ENCODE results near the gene ATP6V1C2. TPM values are rescaled to one million over a fixed set of nuclear protein-coding genes. Genes with fewer than 3 reads are reported as not detected.

Gene ATP6V1C2
- total RNA-seq, 1 donor from 2014 or later, result 0.11 TPM

DNA sequence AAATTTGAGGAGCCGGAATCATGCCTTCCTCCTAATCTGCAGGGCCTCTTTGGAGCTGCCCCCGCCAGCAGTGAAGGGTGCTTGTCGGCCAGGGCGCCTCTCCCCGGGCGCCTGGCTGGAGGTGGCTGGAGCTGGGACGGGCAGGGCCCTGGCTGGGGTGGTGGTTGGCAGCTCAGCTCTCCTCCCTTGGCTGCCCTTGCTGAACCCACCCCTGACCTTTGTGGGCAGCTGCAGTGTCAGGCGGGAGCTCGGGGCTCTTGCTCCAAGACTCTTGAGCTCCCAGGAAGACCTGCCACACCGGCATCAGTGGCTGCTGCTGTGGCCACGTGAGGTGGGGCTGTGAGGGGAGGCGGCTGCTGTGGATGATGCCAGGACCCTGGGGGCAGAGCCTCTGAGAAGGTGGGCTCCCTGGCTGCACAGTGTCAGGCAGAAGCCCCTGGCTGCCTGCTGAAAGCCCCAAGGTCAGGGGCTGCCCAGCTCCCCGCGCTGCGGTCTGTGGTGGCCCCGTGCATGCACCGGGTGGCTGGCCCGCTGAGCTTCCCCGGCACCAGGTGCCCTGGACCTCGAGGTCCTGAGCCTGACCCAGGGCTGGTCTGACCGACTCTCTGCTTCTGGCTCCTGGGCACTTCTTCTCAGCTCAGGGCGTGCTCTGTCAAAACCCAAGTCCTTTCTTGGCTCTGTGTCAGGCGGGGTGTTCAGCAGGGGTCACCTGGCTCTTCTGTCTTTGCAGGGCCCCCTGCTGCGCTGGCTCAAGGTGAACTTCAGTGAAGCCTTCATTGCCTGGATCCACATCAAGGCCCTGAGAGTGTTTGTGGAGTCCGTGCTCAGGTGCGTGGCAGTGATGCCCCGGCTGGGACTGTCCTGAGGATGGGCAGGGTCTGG lies 56.7 kb downstream of the ATP6V1C2 start:
- Histone ChIP-seq H3K4me1 (peaks cover 10% of the 10 kb centered on the region), H2AFZ (replicated peaks) (no peak overlapping the region), H3K79me2 (ENCODE audit: low read depth) (no peaks in the 10 kb centered on the region), H3K9me3 (ENCODE audit: low read depth) (no peaks in the 10 kb centered on the region), H3K9ac (no peak overlapping the region), H4K20me1 (ENCODE audit: low read depth) (no peaks in the 10 kb centered on the region), H3K4me2 (no peak overlapping the region), H3K36me3 (no peaks in the 10 kb centered on the region), H3K27me3 (no peaks in the 10 kb centered on the region), H3K4me3 (no peak overlapping the region), H3F3A (ENCODE audit: low read depth) (no peaks in the 10 kb centered on the region), H3K27ac (no peak overlapping the region)
- H3K27me3 Mint-ChIP-seq (ENCODE audit: insufficient read depth, low read depth), result peaks cover 4% of the 10 kb centered on the region
- H3K27ac Mint-ChIP-seq, result no peak overlapping the region
- TF ChIP-seq EZH2 (IDR thresholded peaks at IDR 0.05), result no peak
- no peak for TF ChIP-seq EZH2phosphoT487 (IDR thresholded peaks at IDR 0.05)
- TF ChIP-seq, protein P1, sequence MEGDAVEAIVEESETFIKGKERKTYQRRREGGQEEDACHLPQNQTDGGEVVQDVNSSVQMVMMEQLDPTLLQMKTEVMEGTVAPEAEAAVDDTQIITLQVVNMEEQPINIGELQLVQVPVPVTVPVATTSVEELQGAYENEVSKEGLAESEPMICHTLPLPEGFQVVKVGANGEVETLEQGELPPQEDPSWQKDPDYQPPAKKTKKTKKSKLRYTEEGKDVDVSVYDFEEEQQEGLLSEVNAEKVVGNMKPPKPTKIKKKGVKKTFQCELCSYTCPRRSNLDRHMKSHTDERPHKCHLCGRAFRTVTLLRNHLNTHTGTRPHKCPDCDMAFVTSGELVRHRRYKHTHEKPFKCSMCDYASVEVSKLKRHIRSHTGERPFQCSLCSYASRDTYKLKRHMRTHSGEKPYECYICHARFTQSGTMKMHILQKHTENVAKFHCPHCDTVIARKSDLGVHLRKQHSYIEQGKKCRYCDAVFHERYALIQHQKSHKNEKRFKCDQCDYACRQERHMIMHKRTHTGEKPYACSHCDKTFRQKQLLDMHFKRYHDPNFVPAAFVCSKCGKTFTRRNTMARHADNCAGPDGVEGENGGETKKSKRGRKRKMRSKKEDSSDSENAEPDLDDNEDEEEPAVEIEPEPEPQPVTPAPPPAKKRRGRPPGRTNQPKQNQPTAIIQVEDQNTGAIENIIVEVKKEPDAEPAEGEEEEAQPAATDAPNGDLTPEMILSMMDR (IDR thresholded peaks at IDR 0.05), result no peak
- H3K4me3 Mint-ChIP-seq, result no peak overlapping the region
- peaks cover 9% of the 10 kb centered on the region for H3K4me1 Mint-ChIP-seq
- no peaks in the 10 kb centered on the region for H3K9me3 Mint-ChIP-seq
- H3K36me3 Mint-ChIP-seq, result peaks cover 11% of the 10 kb centered on the region
- DNase-seq (ENCODE audit: low spot score), result no peak

DNA sequence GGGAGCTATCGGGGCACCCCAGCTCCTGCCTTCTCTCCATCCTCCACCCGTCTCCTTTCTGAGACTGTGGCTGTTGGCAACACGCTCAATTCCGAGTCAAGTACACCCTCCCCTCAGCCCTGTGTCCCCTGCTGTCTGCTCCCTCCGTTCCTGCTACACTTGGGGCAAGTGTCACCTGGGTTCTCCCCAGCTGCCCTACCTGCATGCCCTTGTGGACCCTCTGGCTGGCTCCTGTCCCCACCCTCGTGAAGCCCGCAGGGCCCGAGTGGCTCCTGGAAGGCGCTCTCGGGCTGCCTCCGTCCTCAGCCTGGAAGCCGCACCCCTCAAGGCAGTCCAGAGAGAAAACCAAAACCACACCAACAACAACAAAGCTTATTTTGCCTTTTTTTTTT lies 57.3 kb downstream of the ATP6V1C2 start:
- H3K4me1 ChIP-seq, result peaks cover 10% of the 10 kb centered on the region
- Mint-ChIP-seq H3K4me3 (no peak overlapping the region), H3K4me1 (peaks cover 9% of the 10 kb centered on the region), H3K9me3 (no peaks in the 10 kb centered on the region), H3K36me3 (peaks cover 17% of the 10 kb centered on the region), H3K27me3 (ENCODE audit: insufficient read depth, low read depth) (peaks cover 4% of the 10 kb centered on the region), H3K27ac (no peak overlapping the region)
- TF ChIP-seq EZH2 (IDR thresholded peaks at IDR 0.05) (no peak), EZH2phosphoT487 (IDR thresholded peaks at IDR 0.05) (no peak)
- TF ChIP-seq, protein P1 (IDR thresholded peaks at IDR 0.05), result no peak
- DNase-seq (ENCODE audit: low spot score), result no peak
- H3K9ac ChIP-seq, result no peak overlapping the region
- H2AFZ ChIP-seq (replicated peaks), result no peak overlapping the region
- H3K4me3 ChIP-seq, result no peak overlapping the region
- no peaks in the 10 kb centered on the region for H3K36me3 ChIP-seq
- no peaks in the 10 kb centered on the region for H4K20me1 ChIP-seq (ENCODE audit: low read depth)
- H3K27me3 ChIP-seq, result no peaks in the 10 kb centered on the region
- no peaks in the 10 kb centered on the region for H3K9me3 ChIP-seq (ENCODE audit: low read depth)
- no peak overlapping the region for H3K27ac ChIP-seq
- no peaks in the 10 kb centered on the region for H3F3A ChIP-seq (ENCODE audit: low read depth)
- H3K4me2 ChIP-seq, result no peak overlapping the region
- H3K79me2 ChIP-seq (ENCODE audit: low read depth), result no peaks in the 10 kb centered on the region

DNA sequence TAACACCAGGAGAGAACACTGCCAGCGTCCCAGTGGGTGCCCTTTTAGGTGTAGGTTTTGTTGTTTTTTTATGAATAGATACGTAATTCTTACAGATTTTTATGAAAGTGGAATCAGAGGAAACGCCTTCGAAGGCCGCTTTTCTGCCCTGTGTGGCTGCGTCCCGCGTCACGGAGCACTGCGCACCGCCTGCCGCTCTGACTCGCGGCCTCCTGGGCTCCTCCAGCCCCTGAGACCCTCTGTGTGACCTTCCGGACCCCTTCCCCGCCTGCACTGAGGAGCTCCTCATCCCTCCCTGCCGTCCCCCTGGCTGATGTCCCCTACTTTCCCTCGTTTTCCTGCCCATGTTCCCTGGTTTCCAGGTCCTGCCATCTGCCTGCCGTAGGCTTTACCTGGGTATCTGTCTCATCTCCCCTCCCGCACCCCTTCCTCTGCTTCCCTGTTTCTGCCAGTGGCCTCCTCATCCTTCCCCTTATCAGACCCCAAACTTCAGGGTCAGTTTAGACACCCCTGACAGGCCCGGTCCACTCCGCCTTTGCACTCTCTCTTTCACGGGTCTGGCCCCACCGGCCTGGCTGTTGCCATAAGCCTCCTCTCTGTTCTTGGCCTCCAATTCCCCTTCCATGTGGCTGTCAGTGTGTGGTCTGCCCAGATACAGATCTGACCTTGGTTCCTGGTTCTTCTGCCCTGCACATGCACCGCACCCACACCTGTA lies 58.5 kb downstream of the ATP6V1C2 start:
- peaks cover 20% of the 10 kb centered on the region for H3K36me3 Mint-ChIP-seq

More for the DNA sequence above, 58.5 kb downstream of the ATP6V1C2 start:
- Histone ChIP-seq H3K4me1 (peaks cover 4% of the 10 kb centered on the region), H3K27me3 (no peaks in the 10 kb centered on the region), H4K20me1 (ENCODE audit: low read depth) (peaks cover 3% of the 10 kb centered on the region), H3K36me3 (no peaks in the 10 kb centered on the region), H3F3A (ENCODE audit: low read depth) (no peaks in the 10 kb centered on the region), H3K4me2 (no peak overlapping the region), H2AFZ (replicated peaks) (no peak overlapping the region), H3K4me3 (no peak overlapping the region), H3K79me2 (ENCODE audit: low read depth) (no peaks in the 10 kb centered on the region), H3K9me3 (ENCODE audit: low read depth) (no peaks in the 10 kb centered on the region), H3K27ac (no peak overlapping the region), H3K9ac (no peak overlapping the region)
- no peak overlapping the region for H3K27ac Mint-ChIP-seq
- no peaks in the 10 kb centered on the region for H3K9me3 Mint-ChIP-seq
- no peak for TF ChIP-seq EZH2 (IDR thresholded peaks at IDR 0.05)
- TF ChIP-seq, protein P1 (IDR thresholded peaks at IDR 0.05), result no peak
- H3K27me3 Mint-ChIP-seq (ENCODE audit: insufficient read depth, low read depth), result peaks cover 2% of the 10 kb centered on the region
- no peak for DNase-seq (ENCODE audit: low spot score)
- H3K4me3 Mint-ChIP-seq, result no peak overlapping the region
- H3K4me1 Mint-ChIP-seq, result peaks cover 5% of the 10 kb centered on the region

Measured in neural progenitor cell (in vitro differentiated cells).